ENCODE data around the gene SPRY1.

GRCh38 chr4:123433976-123434375, 37.4 kb downstream of the SPRY1 start:
- TF ChIP-seq POLR2AphosphoS5 (IDR thresholded peaks at IDR 0.05) (no peak), EP300 (IDR thresholded peaks at IDR 0.05) (no peak), POLR2A (IDR thresholded peaks at IDR 0.05; ENCODE audit: low read depth) (no peak)
- TF ChIP-seq, protein P1, sequence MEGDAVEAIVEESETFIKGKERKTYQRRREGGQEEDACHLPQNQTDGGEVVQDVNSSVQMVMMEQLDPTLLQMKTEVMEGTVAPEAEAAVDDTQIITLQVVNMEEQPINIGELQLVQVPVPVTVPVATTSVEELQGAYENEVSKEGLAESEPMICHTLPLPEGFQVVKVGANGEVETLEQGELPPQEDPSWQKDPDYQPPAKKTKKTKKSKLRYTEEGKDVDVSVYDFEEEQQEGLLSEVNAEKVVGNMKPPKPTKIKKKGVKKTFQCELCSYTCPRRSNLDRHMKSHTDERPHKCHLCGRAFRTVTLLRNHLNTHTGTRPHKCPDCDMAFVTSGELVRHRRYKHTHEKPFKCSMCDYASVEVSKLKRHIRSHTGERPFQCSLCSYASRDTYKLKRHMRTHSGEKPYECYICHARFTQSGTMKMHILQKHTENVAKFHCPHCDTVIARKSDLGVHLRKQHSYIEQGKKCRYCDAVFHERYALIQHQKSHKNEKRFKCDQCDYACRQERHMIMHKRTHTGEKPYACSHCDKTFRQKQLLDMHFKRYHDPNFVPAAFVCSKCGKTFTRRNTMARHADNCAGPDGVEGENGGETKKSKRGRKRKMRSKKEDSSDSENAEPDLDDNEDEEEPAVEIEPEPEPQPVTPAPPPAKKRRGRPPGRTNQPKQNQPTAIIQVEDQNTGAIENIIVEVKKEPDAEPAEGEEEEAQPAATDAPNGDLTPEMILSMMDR (IDR thresholded peaks at IDR 0.05): no peak

All from esophagus muscularis mucosa (tissue), 4 donors.